Vagina (tissue), 2 donors: Measurements from ENCODE around the gene RHOBTB3. TPM values are rescaled to one million over a fixed set of nuclear protein-coding genes. Genes with fewer than 3 reads are reported as not detected.

ENCODE experiments used
- DNase-seq, 2 donors: peaks; one replicate each; pipeline ENCODE4 v3.0.0-alpha.2; 2017; ENCODE audit errors: extremely low spot score in 2 of 2
- H3K27ac ChIP-seq: fragments of 200-600 bp; sonication (generic); one replicate; pipeline ENCODE4 v1.5.1; 2019
- H3K27me3 ChIP-seq: fragments of 200-600 bp; sonication (generic); one replicate; pipeline ENCODE4 v1.5.1; 2019
- H3K36me3 ChIP-seq, 2 donors: fragments of 200-600 bp; sonication (generic); one replicate each; pipeline ENCODE4 v1.5.1; 2017 to 2019
- H3K4me1 ChIP-seq: fragments of 200-600 bp; sonication (generic); one replicate; pipeline ENCODE4 v1.5.1; 2019
- H3K4me3 ChIP-seq, 2 donors: fragments of 200-600 bp; sonication (generic); 1 replicate in 1 of 2; 2 replicates in 1 of 2; pipeline ENCODE4 v1.5.1; 2016 to 2019
- H3K9me3 ChIP-seq: fragments of 200-600 bp; sonication (generic); one replicate; pipeline ENCODE4 v1.5.1; 2019
- CTCF ChIP-seq, 3 experiments: fragments of 450-650 bp in 2 of 3; fragments of 200-600 bp in 1 of 3; sonication (generic) in 1 of 3; IDR thresholded peaks; one replicate each; pipeline ENCODE4 v1.5.1; 2017 to 2019; ENCODE audit warnings: antibody characterized with exemption in 3 of 3, mild to moderate bottlenecking in 2 of 3, moderate library complexity in 2 of 3
- POLR2A ChIP-seq, 2 donors: fragments of 450-650 bp; IDR thresholded peaks; one replicate each; pipeline ENCODE4 v1.6.1; 2017; ENCODE audit warnings: antibody characterized with exemption in 2 of 2, mild to moderate bottlenecking in 2 of 2, moderate library complexity in 2 of 2
- POLR2AphosphoS5 ChIP-seq, 2 donors: sonication (generic); formaldehyde crosslinking; IDR thresholded peaks; one replicate each; pipeline ENCODE4 v1.9.0; 2017; ENCODE audit warnings: antibody characterized with exemption in 2 of 2, mild to moderate bottlenecking in 2 of 2, low read depth in 1 of 2; ENCODE audit not compliant: insufficient read depth in 1 of 2
- intact Hi-C: fragments of 100-400 bp; cut with DNase I; formaldehyde crosslinking; loops from one replicate; pipeline ENCODE4 v1.15.1; 2023
- total RNA-seq: library from RNA; depleted of rRNA; stranded (reverse); fragments of >200 nt; gene quantifications from one replicate; pipeline ENCODE4 v1.2.3, GENCODE V29; 2016

The RHOBTB3 gene
- total RNA-seq, 1 donor from 2014 or later: 43.2 TPM

GRCh38 chr5:95823218-95823737 is 92.1 kb downstream of the RHOBTB3 start:
- Histone ChIP-seq H3K4me1 (peaks cover 59% of the 10 kb centered on the region), H3K36me3 (no peaks in the 10 kb centered on the region), H3K27me3 (no peaks in the 10 kb centered on the region), H3K27ac (peak overlapping the region; percentile 90), H3K9me3 (no peaks in the 10 kb centered on the region), H3K4me3 (peak overlapping the region; percentile 68 to 84)
- TF ChIP-seq POLR2A (IDR thresholded peaks at IDR 0.05): peak in 1 of 2 donors; percentile 25
- no peak for TF ChIP-seq CTCF (IDR thresholded peaks at IDR 0.05)
- no peak for DNase-seq
- intact Hi-C loops: loop anchor here (2.0 kb wide), 1 partner anchor 20 kb away; no protein-coding TSS in a partner anchor

- H3K27me3 ChIP-seq: no peaks in the 10 kb centered on the region
- peak overlapping the region; percentile 68 to 84 for H3K4me3 ChIP-seq
- H3K4me1 ChIP-seq: peaks cover 52% of the 10 kb centered on the region
- H3K27ac ChIP-seq: peak overlapping the region; percentile 90
- no peaks in the 10 kb centered on the region for H3K9me3 ChIP-seq
- intact Hi-C loops: loop anchor here (2.0 kb wide), 1 partner anchor 19 kb away; no protein-coding TSS in a partner anchor
- no peaks in the 10 kb centered on the region for H3K36me3 ChIP-seq
- TF ChIP-seq POLR2AphosphoS5 (IDR thresholded peaks at IDR 0.05; ENCODE audit: insufficient read depth in 1 of 2, low read depth in 1 of 2): peak; percentile 53 to 74
- no peak for TF ChIP-seq CTCF (IDR thresholded peaks at IDR 0.05)
- DNase-seq: no peak
These were observed 92.8 kb downstream of the RHOBTB3 start for GRCh38 chr5:95823738-95824609.

GRCh38 chr5:95824747-95825146 is 93.6 kb downstream of the RHOBTB3 start:
- TF ChIP-seq POLR2A (IDR thresholded peaks at IDR 0.05): no peak
- TF ChIP-seq CTCF (IDR thresholded peaks at IDR 0.05): no peak
- no peak for TF ChIP-seq POLR2AphosphoS5 (IDR thresholded peaks at IDR 0.05; ENCODE audit: insufficient read depth in 1 of 2, low read depth in 1 of 2)
- no peaks in the 10 kb centered on the region for H3K36me3 ChIP-seq
- no peaks in the 10 kb centered on the region for H3K9me3 ChIP-seq
- intact Hi-C loops: no loop called here
- H3K27me3 ChIP-seq: no peaks in the 10 kb centered on the region
- H3K4me3 ChIP-seq: no peak overlapping the region
- H3K4me1 ChIP-seq: peaks cover 45% of the 10 kb centered on the region
- peak overlapping the region; percentile 90 for H3K27ac ChIP-seq
- DNase-seq: no peak

GRCh38 chr5:95825495-95825894 is 94.4 kb downstream of the RHOBTB3 start:
- intact Hi-C loops: no loop called here
- no peak for TF ChIP-seq CTCF (IDR thresholded peaks at IDR 0.05)
- no peak for TF ChIP-seq POLR2AphosphoS5 (IDR thresholded peaks at IDR 0.05; ENCODE audit: insufficient read depth in 1 of 2, low read depth in 1 of 2)
- TF ChIP-seq POLR2A (IDR thresholded peaks at IDR 0.05): no peak
- H3K9me3 ChIP-seq: no peaks in the 10 kb centered on the region
- H3K27me3 ChIP-seq: no peaks in the 10 kb centered on the region
- no peak overlapping the region for H3K4me3 ChIP-seq
- H3K4me1 ChIP-seq: peaks cover 37% of the 10 kb centered on the region
- no peak overlapping the region for H3K27ac ChIP-seq
- no peak for DNase-seq
- no peaks in the 10 kb centered on the region for H3K36me3 ChIP-seq
